Esophagus squamous epithelium (tissue), 4 donors: ENCODE results near the gene STARD3.

Source experiments
- CTCF ChIP-seq, 6 experiments: fragments of 450-650 bp in 4 of 6; fragments of 200-600 bp in 2 of 6; sonication (generic) in 2 of 6; IDR thresholded peaks; one replicate each; pipeline ENCODE4 v1.5.1; 2016 to 2019; ENCODE audit warnings: antibody characterized with exemption in 6 of 6, mild to moderate bottlenecking in 4 of 6, moderate library complexity in 4 of 6
- POLR2A ChIP-seq, 4 donors: fragments of 450-650 bp; IDR thresholded peaks; one replicate each; pipeline ENCODE4 v1.6.1; 2017; ENCODE audit warnings: antibody characterized with exemption in 4 of 4, mild to moderate bottlenecking in 4 of 4, moderate library complexity in 3 of 4

GRCh38 chr17:39601758-39602532, 35.0 kb upstream of the STARD3 start:
- TF ChIP-seq POLR2A (IDR thresholded peaks at IDR 0.05) (no peak), CTCF (IDR thresholded peaks at IDR 0.05) (no peak)
